Activated naive CD4-positive, alpha-beta T cell treated with anti-CD3 and anti-CD28 coated beads, Interleukin-2, amount 50 U/mL, for 24 hours (primary cell): Measurements from ENCODE around the gene ADAMTS4.

Source experiments
- H3K27ac Mint-ChIP-seq: one replicate; pipeline ENCODE4 v1.8.0; 2021; ENCODE audit warnings: mild to moderate bottlenecking, mixed read lengths
- H3K27me3 Mint-ChIP-seq: one replicate; pipeline ENCODE4 v1.8.0; 2021; ENCODE audit warnings: mixed read lengths
- H3K36me3 Mint-ChIP-seq: one replicate; pipeline ENCODE4 v1.8.0; 2021; ENCODE audit warnings: mixed read lengths
- H3K4me1 Mint-ChIP-seq: one replicate; pipeline ENCODE4 v1.8.0; 2021; ENCODE audit warnings: mixed read lengths
- H3K4me3 Mint-ChIP-seq: one replicate; pipeline ENCODE4 v1.8.0; 2021; ENCODE audit warnings: mild to moderate bottlenecking, mixed read lengths
- H3K9me3 Mint-ChIP-seq: one replicate; pipeline ENCODE4 v1.8.0; 2021; ENCODE audit warnings: mixed read lengths

Gene ADAMTS4

DNA sequence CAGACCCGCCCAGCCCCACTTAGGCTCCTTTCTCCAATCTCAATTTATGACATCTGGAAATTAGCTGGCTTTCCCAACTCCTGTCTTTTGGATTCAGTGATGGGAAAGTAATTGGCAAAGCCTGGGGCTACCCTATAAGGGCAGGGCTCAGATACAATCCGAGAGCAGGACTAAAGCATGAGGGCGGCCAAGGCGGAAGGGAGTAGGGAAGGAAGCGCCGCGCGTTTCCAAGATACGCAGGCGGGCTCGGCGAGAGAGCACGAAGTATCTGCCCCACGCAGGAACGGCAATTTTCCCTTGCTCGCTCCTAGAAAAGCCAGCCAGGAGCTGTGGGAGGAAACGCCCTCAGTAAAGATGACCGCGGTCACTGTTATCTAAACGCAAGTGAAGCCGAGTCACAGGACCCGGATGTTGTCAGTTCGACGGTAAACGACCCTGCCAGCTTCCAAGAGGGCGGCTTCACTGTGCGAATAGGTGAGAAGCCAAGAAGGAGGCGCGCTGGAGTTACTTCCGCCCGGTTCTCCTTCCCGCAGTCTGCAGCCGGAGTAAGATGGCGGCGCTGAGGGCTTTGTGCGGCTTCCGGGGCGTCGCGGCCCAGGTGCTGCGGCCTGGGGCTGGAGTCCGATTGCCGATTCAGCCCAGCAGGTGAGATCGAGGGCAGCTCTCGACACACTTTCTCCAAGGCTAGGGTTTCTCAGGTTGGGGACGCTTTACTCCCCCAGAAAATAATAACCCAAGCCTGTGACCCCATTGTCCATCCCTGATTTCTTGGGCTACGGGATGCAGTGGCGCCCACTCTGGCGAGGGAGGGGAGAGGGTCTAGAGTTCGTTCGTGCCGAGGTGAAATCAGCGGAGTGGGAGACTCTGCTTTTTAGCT, 3.2 kb upstream of the ADAMTS4 start, which contains the start of gene NDUFS2:
Gene NDUFS2, plus strand, starts transcription at position 532 of the 877 bp plus-strand sequence. Its CDS starts 19 bp downstream, at position 551.
- Mint-ChIP-seq H3K27me3 (no peaks in the 10 kb centered on the region), H3K4me1 (peaks cover 74% of the 10 kb centered on the region), H3K4me3 (peak within 1 kb of the TSS; percentile 95), H3K36me3 (peaks cover 20% of the 10 kb centered on the region), H3K9me3 (no peaks in the 10 kb centered on the region), H3K27ac (peak within 1 kb of the TSS; percentile 98)

DNA sequence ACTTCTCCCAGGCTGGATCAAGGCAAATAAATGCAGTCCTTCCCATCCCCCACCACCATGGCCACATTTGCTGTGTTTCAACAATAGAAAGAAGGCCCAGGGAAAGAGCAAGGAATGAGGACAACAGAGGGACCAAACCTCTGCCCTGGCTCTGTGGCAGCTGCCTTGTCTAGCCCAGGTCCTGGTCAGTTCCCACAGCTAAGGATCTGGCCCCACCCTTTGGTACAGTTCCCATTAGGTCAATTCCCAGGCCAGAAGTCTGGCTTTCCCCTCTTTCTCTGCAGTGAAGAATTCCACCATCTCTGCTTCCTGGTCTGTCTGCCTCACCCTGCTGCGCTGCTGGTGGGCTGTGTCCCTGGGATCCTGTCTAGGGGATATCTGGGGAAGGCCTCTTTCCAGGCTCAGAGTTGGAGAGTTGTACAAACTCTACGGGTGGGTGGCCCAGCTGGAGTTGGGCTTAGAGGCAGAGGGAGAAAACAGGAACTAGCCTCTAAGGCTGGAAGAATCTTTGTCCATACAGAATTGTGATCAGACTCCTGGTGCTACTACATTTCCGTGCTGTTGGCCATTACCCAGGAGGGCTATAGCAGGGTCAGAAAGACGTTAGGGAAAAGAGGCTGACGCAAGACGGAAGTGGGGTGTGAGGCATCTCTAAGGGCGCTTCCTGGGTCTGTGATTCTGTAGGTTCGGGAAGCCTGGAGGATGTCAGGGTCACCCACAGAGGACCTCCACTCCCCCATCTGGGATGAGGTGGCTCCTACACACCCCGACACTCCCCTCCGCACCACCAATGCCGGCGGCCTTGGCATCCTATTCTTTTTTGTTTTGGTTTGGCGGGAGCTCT, 2.4 kb upstream of the ADAMTS4 start:
- Mint-ChIP-seq H3K9me3 (no peaks in the 10 kb centered on the region), H3K4me1 (peaks cover 67% of the 10 kb centered on the region), H3K27me3 (no peaks in the 10 kb centered on the region), H3K36me3 (peaks cover 17% of the 10 kb centered on the region), H3K4me3 (peak overlapping the region; percentile 95), H3K27ac (peak overlapping the region; percentile 98)

GRCh38 chr1:161200421-161200991, 1.7 kb upstream of the ADAMTS4 start:
- Mint-ChIP-seq H3K4me1 (peaks cover 66% of the 10 kb centered on the region), H3K27ac (peak overlapping the region; percentile 95), H3K27me3 (no peaks in the 10 kb centered on the region), H3K9me3 (no peaks in the 10 kb centered on the region), H3K36me3 (peaks cover 15% of the 10 kb centered on the region), H3K4me3 (peak overlapping the region; percentile 64)

- Mint-ChIP-seq H3K27me3 (no peaks in the 10 kb centered on the region), H3K36me3 (peaks cover 12% of the 10 kb centered on the region), H3K9me3 (no peaks in the 10 kb centered on the region), H3K4me1 (peaks cover 68% of the 10 kb centered on the region), H3K4me3 (peak overlapping the region; percentile 2), H3K27ac (peak overlapping the region; percentile 95)
These were observed 769 bp upstream of the ADAMTS4 start for GRCh38 chr1:161199506-161200139.

DNA sequence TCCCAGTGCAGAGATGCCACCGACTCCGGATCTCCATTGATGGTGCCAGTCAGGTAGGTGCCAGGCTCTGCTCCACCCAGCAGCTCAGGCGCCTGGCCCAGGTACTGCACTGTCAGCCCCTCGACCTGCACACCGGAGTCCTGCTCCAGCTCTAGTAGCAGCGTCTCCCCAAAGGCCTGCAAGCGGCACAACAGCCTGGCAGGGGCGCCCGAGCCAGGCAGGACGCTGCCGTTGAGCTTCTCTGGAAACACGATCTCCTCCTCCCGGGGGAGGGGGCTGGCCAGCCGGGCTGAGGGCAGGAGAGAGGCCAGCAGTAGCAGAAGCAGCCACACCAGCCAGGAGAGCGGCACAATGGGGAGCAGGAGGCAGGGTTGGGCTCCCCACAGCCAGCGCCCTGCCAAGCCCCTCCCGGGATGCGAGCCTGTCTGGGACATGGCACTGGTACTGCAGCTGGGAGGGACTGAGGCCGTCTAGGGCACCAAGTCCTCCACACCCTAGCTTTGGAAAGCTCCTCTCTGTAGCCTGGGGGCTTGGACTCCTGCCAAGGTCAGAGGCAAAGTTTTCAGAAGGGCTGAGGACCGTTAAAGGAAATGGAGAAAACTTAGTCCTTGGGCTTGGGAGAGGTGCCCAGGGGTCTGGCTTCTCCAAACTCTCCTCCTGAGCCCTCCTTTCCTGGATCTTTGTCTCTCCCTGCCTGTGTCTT, 509 bp downstream of the ADAMTS4 start:
- H3K27me3 Mint-ChIP-seq, result no peaks in the 10 kb centered on the region
- H3K4me1 Mint-ChIP-seq, result peaks cover 58% of the 10 kb centered on the region
- H3K27ac Mint-ChIP-seq, result no peak overlapping the region
- peaks cover 2% of the 10 kb centered on the region for H3K36me3 Mint-ChIP-seq
- H3K4me3 Mint-ChIP-seq, result no peak overlapping the region
- no peaks in the 10 kb centered on the region for H3K9me3 Mint-ChIP-seq

DNA sequence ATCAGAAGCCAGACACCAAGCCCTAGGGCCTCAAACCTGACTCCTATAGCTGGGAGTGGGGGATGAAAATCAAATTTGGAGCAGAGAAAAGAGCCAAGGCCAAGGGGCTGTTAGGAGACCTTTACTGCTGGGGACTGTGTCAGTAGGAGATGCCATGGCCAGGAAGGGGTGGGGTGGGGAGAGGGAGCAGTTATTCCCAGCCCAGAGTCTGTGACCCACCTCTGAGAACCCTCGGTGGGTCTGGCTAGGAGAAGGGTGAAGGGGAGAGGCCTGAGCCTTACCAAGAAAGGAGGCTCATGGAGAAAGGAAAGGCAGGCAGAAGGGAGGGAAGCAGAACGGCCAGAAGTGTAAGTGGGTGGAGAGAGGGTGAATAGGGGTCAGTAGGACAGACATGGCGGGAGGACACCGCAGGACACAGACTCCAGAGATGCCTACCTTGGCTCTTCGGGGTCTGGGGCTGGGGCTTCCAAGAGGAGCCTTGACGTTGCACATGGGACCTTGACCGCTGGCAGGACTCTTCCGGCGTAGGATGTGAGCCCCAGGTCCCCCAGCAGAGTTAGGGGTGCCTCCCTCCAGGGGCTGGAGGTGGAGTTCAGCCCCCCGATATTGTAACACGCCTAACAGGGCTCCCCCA, 1.2 kb downstream of the ADAMTS4 start:
- Mint-ChIP-seq H3K27ac (no peak overlapping the region), H3K9me3 (no peaks in the 10 kb centered on the region), H3K4me3 (no peak overlapping the region), H3K27me3 (no peaks in the 10 kb centered on the region), H3K36me3 (peaks cover 2% of the 10 kb centered on the region), H3K4me1 (peaks cover 60% of the 10 kb centered on the region)

- Mint-ChIP-seq H3K4me3 (no peak overlapping the region), H3K4me1 (peaks cover 60% of the 10 kb centered on the region), H3K27me3 (no peaks in the 10 kb centered on the region), H3K9me3 (no peaks in the 10 kb centered on the region), H3K27ac (no peak overlapping the region), H3K36me3 (no peaks in the 10 kb centered on the region)
These were observed 2.1 kb downstream of the ADAMTS4 start for GRCh38 chr1:161196521-161197451.

GRCh38 chr1:161196111-161196510, 2.7 kb downstream of the ADAMTS4 start:
- H3K4me3 Mint-ChIP-seq, result no peak overlapping the region
- no peaks in the 10 kb centered on the region for H3K9me3 Mint-ChIP-seq
- no peak overlapping the region for H3K27ac Mint-ChIP-seq
- H3K4me1 Mint-ChIP-seq, result peaks cover 53% of the 10 kb centered on the region
- no peaks in the 10 kb centered on the region for H3K27me3 Mint-ChIP-seq
- H3K36me3 Mint-ChIP-seq, result no peaks in the 10 kb centered on the region

DNA sequence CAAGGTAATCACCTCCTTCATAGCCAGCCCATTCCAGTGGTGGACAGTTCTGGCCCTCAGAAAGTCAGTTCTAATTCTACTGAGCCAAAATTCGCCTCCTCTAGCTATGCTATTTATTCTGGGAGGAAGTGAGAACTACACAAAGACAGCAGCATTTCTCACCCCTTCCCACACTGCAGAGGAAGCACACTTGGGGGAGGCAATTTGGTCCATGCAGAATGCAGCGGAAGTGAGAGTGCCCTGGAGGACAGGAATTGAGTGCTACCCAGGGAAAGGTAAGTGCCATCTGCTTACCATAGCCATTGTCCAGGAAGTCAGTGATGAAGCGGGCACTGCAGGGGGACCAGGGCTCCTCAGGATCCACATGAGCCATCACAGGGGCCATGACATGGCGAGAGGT, 3.7 kb downstream of the ADAMTS4 start:
- H3K9me3 Mint-ChIP-seq, result no peaks in the 10 kb centered on the region
- peaks cover 44% of the 10 kb centered on the region for H3K4me1 Mint-ChIP-seq
- no peak overlapping the region for H3K27ac Mint-ChIP-seq
- no peaks in the 10 kb centered on the region for H3K36me3 Mint-ChIP-seq
- H3K27me3 Mint-ChIP-seq, result no peaks in the 10 kb centered on the region
- H3K4me3 Mint-ChIP-seq, result no peak overlapping the region

GRCh38 chr1:161193561-161194235, 5.2 kb downstream of the ADAMTS4 start:
- no peaks in the 10 kb centered on the region for H3K9me3 Mint-ChIP-seq
- no peak overlapping the region for H3K4me3 Mint-ChIP-seq
- H3K36me3 Mint-ChIP-seq, result no peaks in the 10 kb centered on the region
- H3K4me1 Mint-ChIP-seq, result peaks cover 40% of the 10 kb centered on the region
- no peaks in the 10 kb centered on the region for H3K27me3 Mint-ChIP-seq
- no peak overlapping the region for H3K27ac Mint-ChIP-seq

DNA sequence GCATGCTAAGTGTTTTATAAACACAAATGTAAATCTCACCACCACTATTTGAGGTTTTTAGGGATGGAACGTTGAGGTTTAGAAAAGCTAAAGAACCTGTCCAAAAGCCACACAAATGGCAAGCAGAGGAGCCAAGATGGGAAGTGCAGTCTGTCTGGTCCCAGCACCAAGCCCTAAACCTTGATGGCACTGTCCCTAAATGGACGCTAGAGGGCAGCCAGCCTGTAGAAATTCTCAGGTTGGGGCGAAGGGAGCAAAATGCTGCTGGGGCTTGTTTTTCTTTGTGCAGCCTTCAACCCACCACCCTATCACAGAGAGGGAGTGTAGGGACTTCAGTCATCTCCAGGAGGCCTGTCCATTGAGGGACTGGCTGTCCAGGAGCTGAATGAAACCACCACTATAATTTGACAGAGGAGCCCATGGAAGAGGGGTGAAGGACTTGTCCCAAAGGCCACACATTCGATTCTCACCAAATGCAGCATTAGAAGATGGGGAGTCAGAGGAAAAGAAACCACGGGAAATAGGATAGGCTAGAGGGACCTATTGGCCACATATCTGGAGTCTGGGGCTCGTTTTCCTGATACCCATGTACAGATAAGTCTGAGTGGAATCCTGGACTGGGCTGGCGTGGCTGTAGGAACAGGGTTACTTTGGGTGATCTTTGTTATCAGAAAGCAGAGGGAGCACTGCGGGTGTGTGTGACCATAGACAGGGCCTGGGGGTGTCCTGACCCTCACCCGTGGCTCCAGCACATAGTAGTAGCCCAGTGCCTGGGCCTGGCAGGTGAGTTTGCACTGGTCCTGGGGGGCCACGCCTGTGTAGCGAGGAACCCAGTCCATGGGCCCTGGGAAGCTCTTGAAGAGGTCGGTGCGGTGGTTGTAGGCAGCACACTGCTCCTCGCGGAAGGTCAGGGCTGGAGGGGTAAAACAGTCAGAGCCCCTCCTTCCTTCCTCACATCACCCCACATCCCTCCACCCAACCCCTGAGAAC, 6.1 kb downstream of the ADAMTS4 start:
- Mint-ChIP-seq H3K9me3 (no peaks in the 10 kb centered on the region), H3K4me1 (peaks cover 46% of the 10 kb centered on the region), H3K4me3 (peak overlapping the region; percentile 34)

DNA sequence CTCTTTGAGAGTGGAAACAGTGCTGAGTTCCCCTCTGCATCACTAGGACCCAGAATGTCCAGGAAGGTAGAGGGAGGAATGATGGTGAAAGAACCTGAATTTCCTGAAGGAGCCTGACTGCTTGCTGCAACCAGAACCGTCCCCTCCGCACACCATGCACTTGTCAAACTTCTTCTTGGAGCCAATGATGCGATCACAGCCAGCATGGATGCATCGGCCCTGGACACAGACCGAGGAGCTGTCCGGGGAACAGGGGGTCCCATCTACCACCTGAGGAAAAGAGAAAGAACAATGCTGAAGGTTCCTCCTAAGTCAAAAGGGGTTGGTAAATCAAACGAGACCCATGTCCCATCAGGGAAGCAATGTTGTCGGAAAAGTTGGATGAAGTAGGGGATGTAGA, 6.9 kb downstream of the ADAMTS4 start:
- H3K36me3 Mint-ChIP-seq, result no peaks in the 10 kb centered on the region
- H3K4me3 Mint-ChIP-seq, result no peak overlapping the region
- peaks cover 54% of the 10 kb centered on the region for H3K4me1 Mint-ChIP-seq
- H3K27me3 Mint-ChIP-seq, result no peaks in the 10 kb centered on the region
- H3K27ac Mint-ChIP-seq, result no peak overlapping the region
- no peaks in the 10 kb centered on the region for H3K9me3 Mint-ChIP-seq

More for the DNA sequence above, 6.1 kb downstream of the ADAMTS4 start:
- Mint-ChIP-seq H3K27ac (peak overlapping the region; percentile 86), H3K27me3 (no peaks in the 10 kb centered on the region), H3K36me3 (no peaks in the 10 kb centered on the region)
